Breast epithelium (tissue), 3 donors: Measurements from ENCODE around the gene METTL9.
"Not testable (repeated sequence)": the region's sequence is repeated elsewhere in the genome, so short reads cannot be mapped to it uniquely, and the experiment has no call there.

Experiments used
- CTCF ChIP-seq, 3 donors: fragments of 450-650 bp; IDR thresholded peaks; one replicate each; pipeline ENCODE4 v1.5.1; 2016 to 2017; ENCODE audit warnings: antibody characterized with exemption in 3 of 3, mild to moderate bottlenecking in 3 of 3, moderate library complexity in 3 of 3
- POLR2A ChIP-seq: fragments of 450-650 bp; IDR thresholded peaks from one replicate; pipeline ENCODE4 v1.6.1; 2016; ENCODE audit warnings: antibody characterized with exemption, mild to moderate bottlenecking, moderate library complexity

- not testable (repeated sequence) for TF ChIP-seq CTCF (IDR thresholded peaks at IDR 0.05); POLR2A
Observed at GRCh38 chr16:21649826-21650406, 50.5 kb downstream of the METTL9 start.
